Measurements from ENCODE around the gene SLC22A14. TPM values are rescaled to one million over a fixed set of nuclear protein-coding genes. Genes with fewer than 3 reads are reported as not detected.

SLC22A14 gene
- total RNA-seq, 4 donors from 2014 or later: 0.31 TPM; not detected in 3

DNA sequence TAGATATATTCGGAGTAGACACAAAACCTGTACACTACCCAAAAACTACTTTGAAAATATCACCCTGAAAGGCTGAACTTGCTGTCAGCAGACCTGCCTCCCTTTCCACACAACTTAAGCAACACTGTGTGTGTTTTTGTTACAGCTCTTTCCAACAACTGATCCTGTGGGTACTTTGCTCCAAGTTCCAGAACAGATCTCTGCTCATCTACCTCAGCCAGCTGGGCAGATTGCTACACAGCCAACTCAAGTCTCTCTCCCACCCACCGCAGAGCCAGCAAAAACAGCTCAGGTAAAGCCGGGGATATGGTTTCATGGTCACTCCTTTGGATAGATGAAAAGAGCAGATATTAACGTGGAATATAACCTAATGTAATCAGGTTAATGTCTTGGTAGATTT lies 36.2 kb upstream of the SLC22A14 start:
- in situ Hi-C loops (cut with MboI; ENCODE audit: low sequenced_read_pairs in 4 of 4): no loop called here
- Histone ChIP-seq H3K27ac (no peak overlapping the region), H3K4me1 (peaks cover 5 to 10% of the 10 kb centered on the region in 2 donors), H3K27me3 (no peaks in the 10 kb centered on the region), H3K9me3 (no peaks in the 10 kb centered on the region), H3K4me3 (no peak overlapping the region), H3K36me3 (peaks cover 0 to 18% of the 10 kb centered on the region in 2 donors)
- no peak for DNase-seq
- peak in 1 of 2 donors; percentile 53 for ATAC-seq
- intact Hi-C loops (cut with DNase I; ENCODE audit: low total_unique reads): no loop called here
- no peak for TF ChIP-seq POLR2A (IDR thresholded peaks at IDR 0.05)
- TF ChIP-seq, protein P1, sequence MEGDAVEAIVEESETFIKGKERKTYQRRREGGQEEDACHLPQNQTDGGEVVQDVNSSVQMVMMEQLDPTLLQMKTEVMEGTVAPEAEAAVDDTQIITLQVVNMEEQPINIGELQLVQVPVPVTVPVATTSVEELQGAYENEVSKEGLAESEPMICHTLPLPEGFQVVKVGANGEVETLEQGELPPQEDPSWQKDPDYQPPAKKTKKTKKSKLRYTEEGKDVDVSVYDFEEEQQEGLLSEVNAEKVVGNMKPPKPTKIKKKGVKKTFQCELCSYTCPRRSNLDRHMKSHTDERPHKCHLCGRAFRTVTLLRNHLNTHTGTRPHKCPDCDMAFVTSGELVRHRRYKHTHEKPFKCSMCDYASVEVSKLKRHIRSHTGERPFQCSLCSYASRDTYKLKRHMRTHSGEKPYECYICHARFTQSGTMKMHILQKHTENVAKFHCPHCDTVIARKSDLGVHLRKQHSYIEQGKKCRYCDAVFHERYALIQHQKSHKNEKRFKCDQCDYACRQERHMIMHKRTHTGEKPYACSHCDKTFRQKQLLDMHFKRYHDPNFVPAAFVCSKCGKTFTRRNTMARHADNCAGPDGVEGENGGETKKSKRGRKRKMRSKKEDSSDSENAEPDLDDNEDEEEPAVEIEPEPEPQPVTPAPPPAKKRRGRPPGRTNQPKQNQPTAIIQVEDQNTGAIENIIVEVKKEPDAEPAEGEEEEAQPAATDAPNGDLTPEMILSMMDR (IDR thresholded peaks at IDR 0.05 in 4 of 5, conservative IDR thresholded peaks at IDR 0.05 in 1 of 5): no peak

DNA sequence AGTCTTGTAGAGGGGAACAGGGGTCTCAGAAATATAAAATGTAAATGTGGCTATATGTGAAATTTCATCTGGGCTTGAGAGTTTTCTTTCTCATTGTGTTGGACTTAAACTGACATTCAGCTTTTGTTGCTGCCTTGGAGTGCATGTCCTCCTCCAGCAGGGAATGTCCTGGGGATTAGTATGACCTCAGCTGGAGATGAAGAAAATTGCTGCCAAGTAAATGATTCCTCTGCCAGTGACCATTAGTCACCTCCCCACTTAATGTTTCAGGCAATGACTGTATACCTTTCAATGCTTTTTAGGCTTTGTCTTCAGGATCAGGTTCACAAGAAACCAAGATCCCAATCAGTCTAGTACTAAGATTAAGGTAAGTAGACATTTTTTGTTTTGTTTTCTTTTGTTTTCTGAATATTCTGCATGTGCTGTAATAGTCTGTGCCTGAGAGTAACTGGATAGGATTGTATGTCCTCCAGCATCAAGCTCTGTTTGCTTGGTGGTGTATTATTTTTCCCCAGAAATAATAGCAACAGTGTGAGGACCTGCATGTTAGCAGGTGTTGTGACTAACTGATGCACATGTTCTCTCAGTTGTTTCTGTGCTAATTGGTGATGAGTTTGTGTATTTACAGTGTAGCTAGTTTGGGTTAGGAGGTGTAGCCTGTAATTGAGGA lies 34.6 kb upstream of the SLC22A14 start:
- peak overlapping the region; percentile 6 to 64 (median 40) for H3K27ac ChIP-seq
- peaks cover 5 to 10% of the 10 kb centered on the region in 2 donors for H3K4me1 ChIP-seq
- TF ChIP-seq, protein P1 (IDR thresholded peaks at IDR 0.05 in 4 of 5, conservative IDR thresholded peaks at IDR 0.05 in 1 of 5): peak in 2 of 5 experiments; percentile 10 to 26
- TF ChIP-seq POLR2A (IDR thresholded peaks at IDR 0.05): no peak
- in situ Hi-C loops (cut with MboI; ENCODE audit: low sequenced_read_pairs in 4 of 4) (no loop called here), intact Hi-C loops (cut with DNase I; ENCODE audit: low total_unique reads) (loop anchor here (1.0 kb wide), 1 partner anchor 110 kb away; the partner anchor contains the start of gene ACAA1)
- H3K9me3 ChIP-seq: no peaks in the 10 kb centered on the region
- peaks cover 0 to 32% of the 10 kb centered on the region in 2 donors for H3K36me3 ChIP-seq
- ATAC-seq (peak; percentile 99), DNase-seq (peak; percentile 23 to 34)
- H3K4me3 ChIP-seq: no peak overlapping the region
- no peaks in the 10 kb centered on the region for H3K27me3 ChIP-seq

GRCh38 chr3:38250198-38250597 lies 31.9 kb upstream of the SLC22A14 start:
- intact Hi-C loops (cut with DNase I; ENCODE audit: low total_unique reads): no loop called here
- Histone ChIP-seq H3K27me3 (no peaks in the 10 kb centered on the region), H3K36me3 (peaks cover 0 to 52% of the 10 kb centered on the region in 2 donors), H3K9me3 (no peaks in the 10 kb centered on the region), H3K4me1 (peaks cover 5 to 10% of the 10 kb centered on the region in 2 donors), H3K27ac (no peak overlapping the region), H3K4me3 (no peak overlapping the region)
- in situ Hi-C loops (cut with MboI; ENCODE audit: low sequenced_read_pairs in 4 of 4): no loop called here
- ATAC-seq (no peak), DNase-seq (no peak)
- no peak for TF ChIP-seq POLR2A (IDR thresholded peaks at IDR 0.05)
- TF ChIP-seq, protein P1 (IDR thresholded peaks at IDR 0.05 in 4 of 5, conservative IDR thresholded peaks at IDR 0.05 in 1 of 5): no peak

DNA sequence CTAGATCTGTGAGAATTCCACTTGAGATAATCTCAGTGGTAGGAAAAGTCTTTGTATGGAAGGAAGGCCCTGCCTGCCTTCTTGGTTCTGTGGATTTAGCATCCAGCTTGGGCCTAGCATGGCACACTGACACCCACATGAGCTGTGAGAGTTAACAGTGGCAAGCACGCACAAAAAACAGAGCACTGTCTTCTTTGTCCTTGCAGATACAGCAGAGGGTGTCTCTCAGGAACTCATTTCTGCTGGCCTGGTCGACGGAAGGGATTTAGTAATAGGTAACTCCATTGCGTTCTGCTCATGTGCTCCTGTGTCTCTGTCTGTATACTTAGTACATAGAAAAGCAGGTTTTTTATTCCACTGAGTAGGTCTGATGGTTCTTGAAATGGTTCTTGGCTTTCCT lies 30.9 kb upstream of the SLC22A14 start:
- intact Hi-C loops (cut with DNase I; ENCODE audit: low total_unique reads) (no loop called here), in situ Hi-C loops (cut with MboI; ENCODE audit: low sequenced_read_pairs in 4 of 4) (no loop called here)
- no peak overlapping the region for H3K4me3 ChIP-seq
- peaks cover 0 to 52% of the 10 kb centered on the region in 2 donors for H3K36me3 ChIP-seq
- peaks cover 5 to 10% of the 10 kb centered on the region in 2 donors for H3K4me1 ChIP-seq
- ATAC-seq: no peak
- no peaks in the 10 kb centered on the region for H3K27me3 ChIP-seq
- DNase-seq: no peak
- no peaks in the 10 kb centered on the region for H3K9me3 ChIP-seq
- H3K27ac ChIP-seq: no peak overlapping the region
- no peak for TF ChIP-seq POLR2A (IDR thresholded peaks at IDR 0.05)
- TF ChIP-seq, protein P1 (IDR thresholded peaks at IDR 0.05 in 4 of 5, conservative IDR thresholded peaks at IDR 0.05 in 1 of 5): no peak

Measured in gastrocnemius medialis (tissue), 4 donors.